ENCODE data around the gene GTPBP2.

GTPBP2 gene

DNA sequence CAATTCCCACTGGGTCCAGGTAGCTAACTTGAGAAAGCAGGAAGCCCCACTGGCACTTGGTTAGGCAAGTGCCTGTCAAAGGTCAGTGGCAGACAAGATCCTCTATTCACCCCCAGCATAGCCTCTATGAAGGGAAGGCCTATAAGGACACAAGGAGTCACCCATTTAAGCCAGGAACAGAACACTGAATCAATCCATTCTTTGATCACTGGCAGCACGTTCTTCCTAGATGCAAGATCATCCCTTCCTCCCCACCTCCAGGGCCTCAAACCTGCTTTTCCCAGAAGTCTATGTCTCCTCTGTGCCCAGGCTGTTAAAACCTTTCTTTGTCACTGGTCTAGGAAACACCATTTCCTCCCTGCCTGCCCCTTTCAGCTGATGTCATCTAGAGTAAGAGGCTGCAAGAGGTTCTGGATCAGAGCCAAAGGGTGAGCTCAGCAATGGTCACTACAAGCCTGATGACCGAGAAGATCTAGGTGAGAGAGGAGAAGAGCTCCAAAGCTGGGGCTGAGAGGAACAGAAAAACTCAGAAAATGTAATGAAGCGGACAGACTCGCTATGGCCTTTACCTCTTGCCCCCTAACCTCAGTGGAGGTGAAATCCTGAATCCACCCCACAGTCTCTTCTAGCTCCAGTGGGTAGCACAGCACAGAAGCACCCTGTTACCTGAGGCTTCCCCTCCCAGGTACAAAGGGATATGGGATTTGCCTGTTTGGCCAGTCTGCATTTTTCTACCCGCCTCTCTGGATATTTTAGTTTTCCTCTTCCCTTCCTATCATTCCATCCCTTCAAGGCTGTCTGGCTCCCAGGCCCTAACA lies 1.8 kb downstream of the GTPBP2 start:
- TF ChIP-seq, protein P1, sequence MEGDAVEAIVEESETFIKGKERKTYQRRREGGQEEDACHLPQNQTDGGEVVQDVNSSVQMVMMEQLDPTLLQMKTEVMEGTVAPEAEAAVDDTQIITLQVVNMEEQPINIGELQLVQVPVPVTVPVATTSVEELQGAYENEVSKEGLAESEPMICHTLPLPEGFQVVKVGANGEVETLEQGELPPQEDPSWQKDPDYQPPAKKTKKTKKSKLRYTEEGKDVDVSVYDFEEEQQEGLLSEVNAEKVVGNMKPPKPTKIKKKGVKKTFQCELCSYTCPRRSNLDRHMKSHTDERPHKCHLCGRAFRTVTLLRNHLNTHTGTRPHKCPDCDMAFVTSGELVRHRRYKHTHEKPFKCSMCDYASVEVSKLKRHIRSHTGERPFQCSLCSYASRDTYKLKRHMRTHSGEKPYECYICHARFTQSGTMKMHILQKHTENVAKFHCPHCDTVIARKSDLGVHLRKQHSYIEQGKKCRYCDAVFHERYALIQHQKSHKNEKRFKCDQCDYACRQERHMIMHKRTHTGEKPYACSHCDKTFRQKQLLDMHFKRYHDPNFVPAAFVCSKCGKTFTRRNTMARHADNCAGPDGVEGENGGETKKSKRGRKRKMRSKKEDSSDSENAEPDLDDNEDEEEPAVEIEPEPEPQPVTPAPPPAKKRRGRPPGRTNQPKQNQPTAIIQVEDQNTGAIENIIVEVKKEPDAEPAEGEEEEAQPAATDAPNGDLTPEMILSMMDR (conservative IDR thresholded peaks at IDR 0.05) = no peak
- TF ChIP-seq ZFX (IDR thresholded peaks at IDR 0.05) = no peak
- H3K27ac ChIP-seq = peak overlapping the region; percentile 83; the same call in 1 of the 2 replicates

DNA sequence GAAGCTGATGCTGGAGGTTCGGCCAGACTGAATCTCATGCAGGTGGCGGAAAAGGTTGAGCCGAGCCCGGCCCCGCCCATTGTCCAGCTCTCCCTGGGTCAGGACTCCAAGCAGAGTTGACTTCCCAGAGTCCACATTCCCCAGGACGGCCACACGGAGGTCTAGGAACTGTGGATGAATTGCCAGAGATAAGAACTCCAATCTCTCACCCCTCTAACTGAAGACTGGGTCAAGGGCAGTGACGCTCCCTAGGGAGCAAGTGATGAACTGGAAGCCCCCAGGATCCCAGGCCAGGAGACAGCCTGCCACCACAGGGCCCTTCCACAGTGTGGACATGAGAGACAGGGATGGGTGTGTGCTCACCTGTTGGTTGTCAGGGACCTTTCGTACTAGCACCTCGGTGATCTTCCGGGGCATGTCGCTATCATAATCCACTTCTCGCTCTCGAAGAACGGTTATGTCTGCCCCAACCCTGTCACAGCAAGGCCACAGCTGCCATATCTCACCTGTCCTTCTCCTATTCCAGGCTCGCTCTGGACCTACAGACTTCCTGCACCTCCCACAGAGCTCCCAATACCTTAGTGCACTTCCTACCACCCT lies 3.6 kb downstream of the GTPBP2 start:
- H3K27ac ChIP-seq = no peak overlapping the region
- no peak for TF ChIP-seq ZFX (IDR thresholded peaks at IDR 0.05)

- no peak overlapping the region for H3K27ac ChIP-seq
- no peak for TF ChIP-seq ZFX (IDR thresholded peaks at IDR 0.05)
- TF ChIP-seq, protein P1 (conservative IDR thresholded peaks at IDR 0.05) = no peak
Observed at GRCh38 chr6:43624786-43625288, 4.2 kb downstream of the GTPBP2 start.

- TF ChIP-seq, protein P1 (conservative IDR thresholded peaks at IDR 0.05) = no peak
- TF ChIP-seq ZFX (IDR thresholded peaks at IDR 0.05) = no peak
- no peak overlapping the region for H3K27ac ChIP-seq
Observed at GRCh38 chr6:43623880-43624785, 4.9 kb downstream of the GTPBP2 start.

GRCh38 chr6:43622541-43622940 lies 6.5 kb downstream of the GTPBP2 start:
- H3K27ac ChIP-seq = no peak overlapping the region
- TF ChIP-seq, protein P1 (conservative IDR thresholded peaks at IDR 0.05) = no peak
- no peak for TF ChIP-seq ZFX (IDR thresholded peaks at IDR 0.05)

DNA sequence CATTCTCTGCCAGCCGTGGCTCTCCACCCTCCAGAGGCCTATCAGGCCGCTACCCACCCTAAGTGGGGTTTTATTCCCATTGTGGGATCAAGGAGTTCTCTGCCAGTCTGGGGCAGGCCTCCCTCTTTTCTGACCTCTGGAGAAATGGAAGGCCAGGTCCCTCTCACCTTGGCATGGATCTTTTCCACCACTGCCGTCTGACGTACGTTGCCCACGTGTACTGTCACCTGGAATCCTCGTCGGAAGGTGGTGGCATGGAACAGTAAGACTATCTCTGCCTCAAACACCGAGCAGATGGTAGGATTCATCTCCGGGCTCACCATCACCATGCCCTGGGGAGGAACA lies 7.3 kb downstream of the GTPBP2 start:
- TF ChIP-seq ZFX (IDR thresholded peaks at IDR 0.05) = no peak
- TF ChIP-seq, protein P1 (conservative IDR thresholded peaks at IDR 0.05) = no peak
- H3K27ac ChIP-seq = no peak overlapping the region

GRCh38 chr6:43621078-43621835 lies 7.8 kb downstream of the GTPBP2 start:
- H3K27ac ChIP-seq = no peak overlapping the region
- TF ChIP-seq, protein P1 (conservative IDR thresholded peaks at IDR 0.05) = no peak
- TF ChIP-seq ZFX (IDR thresholded peaks at IDR 0.05) = no peak

Data from C4-2B (cell line).